Stimulated activated CD8-positive, alpha-beta memory T cell treated with anti-CD3 and anti-CD28 coated beads, Interleukin-4, amount 100 ng/mL, for 48 hours (primary cell): ENCODE data around the gene FKTN.

ENCODE experiments used
- DNase-seq: peaks from one replicate; pipeline ENCODE4 v3.0.0-alpha.2; 2020

FKTN gene

GRCh38 chr9:105679257-105680022, 121.5 kb downstream of the FKTN start:
- DNase-seq, result no peak

DNA sequence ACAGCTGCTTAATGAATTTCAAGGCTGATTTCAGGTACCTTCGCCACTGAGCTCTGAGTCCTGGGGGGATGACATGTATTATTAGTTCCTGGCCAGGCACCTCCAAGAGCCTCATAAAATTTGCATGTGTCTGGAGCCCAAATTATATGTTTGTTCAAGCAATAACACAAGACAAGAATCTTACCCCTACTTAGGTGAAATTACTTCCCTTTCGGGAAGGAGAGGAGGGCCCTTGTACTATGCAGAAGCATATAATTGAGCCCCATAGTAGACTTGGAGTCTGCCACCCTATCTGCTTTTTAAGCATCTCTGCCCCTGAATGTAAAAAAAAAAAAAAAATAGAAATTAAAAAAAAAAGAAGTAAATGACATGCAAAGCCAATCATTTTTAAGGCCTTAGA, 123.4 kb downstream of the FKTN start:
- DNase-seq, result no peak

DNA sequence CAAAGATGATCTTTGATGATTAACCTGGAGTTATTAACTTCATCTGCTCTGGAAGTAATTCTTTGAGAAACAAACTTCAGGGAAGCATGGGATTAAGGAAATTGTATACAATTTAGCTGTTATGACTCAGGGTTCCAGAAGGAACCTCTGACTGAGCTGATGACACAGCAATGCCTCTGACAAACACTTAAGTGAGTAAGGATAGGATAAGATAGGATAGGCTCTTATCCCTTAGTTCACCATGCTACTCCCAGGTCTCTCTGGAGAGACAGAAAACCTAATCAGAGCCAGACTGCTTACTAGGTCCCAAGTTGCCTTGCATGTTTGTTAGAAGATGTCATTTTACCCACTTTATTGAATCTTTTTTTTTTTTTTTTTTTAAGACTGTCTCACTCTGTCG, 123.8 kb downstream of the FKTN start:
- DNase-seq, result no peak

DNA sequence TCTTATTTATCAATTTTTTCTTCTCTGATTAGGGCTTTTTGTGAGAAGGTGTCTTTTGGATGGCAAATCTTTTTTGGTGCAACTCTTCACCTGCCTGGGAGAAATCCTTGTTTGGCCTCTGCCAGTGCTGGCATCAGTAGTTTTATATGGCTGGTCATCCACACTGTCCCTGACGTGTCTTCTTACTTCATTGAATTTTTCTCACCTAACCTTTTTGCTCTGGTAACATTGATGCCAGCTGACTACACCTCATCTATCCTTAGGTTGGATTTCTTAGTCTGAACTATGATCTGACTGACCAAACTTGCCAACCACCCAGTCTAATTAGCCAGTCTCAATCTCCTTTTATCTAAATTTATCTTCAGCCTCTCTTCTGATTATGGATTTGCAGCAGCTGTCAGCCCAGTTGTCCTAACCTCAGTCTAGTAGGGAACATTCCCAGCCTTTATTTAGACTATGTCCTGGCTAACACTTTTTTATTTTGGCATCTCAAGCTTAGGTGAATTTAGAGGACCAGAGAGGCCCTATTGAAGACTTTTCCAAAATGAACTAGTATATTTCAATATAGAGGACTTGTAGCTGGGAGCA, 125.9 kb downstream of the FKTN start:
- no peak for DNase-seq

DNA sequence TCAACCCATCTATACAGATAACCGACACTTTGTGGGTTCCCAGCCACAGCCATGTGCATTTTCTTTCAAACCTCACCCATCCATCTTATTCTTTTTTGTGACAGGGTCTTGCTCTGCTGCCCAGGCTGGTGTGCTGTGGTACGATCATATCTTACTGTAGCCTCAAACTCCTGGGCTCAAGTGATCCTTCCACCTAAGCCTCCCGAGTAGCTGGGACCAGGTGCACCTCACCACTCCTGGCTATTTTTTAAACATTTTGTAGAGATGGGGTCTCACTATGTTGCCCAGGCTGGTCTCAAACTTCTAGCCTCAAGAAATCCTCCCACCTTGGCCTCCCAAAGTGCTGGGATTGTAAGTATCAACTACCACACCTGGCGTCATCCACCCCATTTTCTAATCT, 129.0 kb downstream of the FKTN start:
- DNase-seq, result no peak
